ENCODE measurements around the gene FATE1. TPM values are rescaled to one million over a fixed set of nuclear protein-coding genes. Genes with fewer than 3 reads are reported as not detected.

FATE1 gene
- total and polyA plus RNA-seq, 2 of the 8 experiments (the other 6 are each of a cell fraction or from before 2014, with no cell fraction given) = 0.12 TPM; not detected in 1

DNA sequence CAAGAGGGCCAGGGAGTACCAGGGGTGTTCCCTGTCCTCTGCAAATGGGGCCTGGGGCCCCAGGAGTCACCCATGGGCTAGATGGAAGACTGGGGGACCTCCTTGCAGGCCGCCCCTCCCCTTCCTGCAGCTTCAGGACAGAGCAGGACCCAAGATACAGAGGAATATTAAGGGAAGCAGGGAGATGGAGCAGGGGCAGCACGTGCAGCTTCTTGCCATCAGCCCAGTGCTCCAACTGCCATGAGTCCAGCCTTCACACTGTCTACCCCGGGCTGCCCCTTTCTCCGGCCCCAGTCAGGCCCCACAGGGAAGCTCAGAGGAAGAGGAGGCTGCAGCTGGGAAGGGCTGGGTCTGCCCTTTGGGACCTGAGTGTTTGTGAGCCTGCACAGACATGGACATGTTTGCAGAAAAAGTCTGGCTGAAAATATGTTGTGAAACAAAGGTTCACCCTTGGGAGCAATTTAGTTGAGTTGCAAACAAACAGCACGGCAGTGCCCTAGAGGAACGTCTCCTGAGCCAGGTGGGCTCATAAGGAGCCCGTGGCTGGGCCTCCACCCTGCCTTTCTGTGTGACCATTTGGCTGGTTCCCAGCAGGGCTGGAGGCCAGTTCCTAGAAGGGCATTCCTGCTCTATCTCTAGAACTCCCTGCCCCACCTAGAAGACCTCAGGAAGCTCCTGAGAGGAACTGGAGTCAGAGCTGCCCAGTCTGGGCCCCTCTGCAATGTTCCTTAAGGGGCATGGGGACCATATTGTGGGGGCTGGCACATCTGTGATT, 8.9 kb downstream of the FATE1 start:
- WGBS, 2 experiments (ENCODE audit: extremely low coverage in 1 of 2, insufficient coverage in 1 of 2, insufficient read length in 1 of 2, insufficient replicate concordance in 2 of 2, low coverage in 1 of 2, low lambda C conversion rate in 2 of 2, missing lambda C conversion rate in 1 of 2) = 93% methylated on average over 6 of the region's 7 CpGs; no CpG with 5 or more reads in 1 of the 2 experiments
- H4K20me1 ChIP-seq (replicated peaks in 1 of 2; ENCODE audit: control insufficient read depth in 1 of 2, insufficient read depth in 2 of 2, low read length in 2 of 2) = no peaks in the 10 kb centered on the region
- H3K27ac ChIP-seq (ENCODE audit: low read depth, low read length) = no peak overlapping the region
- H3K4ac ChIP-seq (replicated peaks; ENCODE audit: insufficient read length, low read depth, low read length) = no peak overlapping the region
- H4K5ac ChIP-seq (ENCODE audit: insufficient read length, low read depth, low read length) = no peak overlapping the region
- no peak overlapping the region for H3K56ac ChIP-seq (replicated peaks; ENCODE audit: insufficient read length, low read depth, low read length)
- peaks cover 0 to 6% (median 4%) of the 10 kb centered on the region in 4 experiments; a peak in 2 of 7 replicates for H3K4me1 ChIP-seq (replicated peaks in 1 of 4; ENCODE audit: control insufficient read depth in 3 of 4, insufficient read depth in 4 of 4, low read length in 3 of 4)
- ChIA-PET POLR2A (ENCODE audit: partially characterized antibody) (no interaction called here), CTCF (ENCODE audit: partially characterized antibody) (interaction anchor here (1.1 to 2.5 kb wide), 3 partner anchors 13 to 47 kb away, joined by 3 to 9 read pairs (median 6); no protein-coding TSS in a partner anchor)
- H4K8ac ChIP-seq (ENCODE audit: extremely low read depth, insufficient read depth, low read length) = no peak overlapping the region
- H3K18ac ChIP-seq (ENCODE audit: extremely low read depth, low read length) = no peak overlapping the region
- no peak overlapping the region for H2BK120ac ChIP-seq (replicated peaks; ENCODE audit: low read depth, low read length)
- H3K4me3 ChIP-seq (ENCODE audit: extremely low read depth in 1 of 4, insufficient read depth in 2 of 4, low read depth in 3 of 4, low read length in 4 of 4) = no peak overlapping the region
- FAIRE-seq = no peak
- no peak overlapping the region for H2BK5ac ChIP-seq (ENCODE audit: low read depth, low read length)
- no peaks in the 10 kb centered on the region for H3K23me2 ChIP-seq (ENCODE audit: low read depth, low read length)
- no peak overlapping the region for H4K91ac ChIP-seq (replicated peaks; ENCODE audit: insufficient read length, low read length)
- no peak overlapping the region for H2BK15ac ChIP-seq (ENCODE audit: low read length)
- no peak overlapping the region for H3K4me2 ChIP-seq (ENCODE audit: insufficient read depth in 1 of 2, low read depth in 2 of 2, low read length in 2 of 2)
- H3K23ac ChIP-seq (ENCODE audit: insufficient read length) = no peak overlapping the region
- H2AFZ ChIP-seq (ENCODE audit: low read length) = no peak overlapping the region
- H3K9ac ChIP-seq (replicated peaks in 1 of 4; ENCODE audit: extremely low read depth in 1 of 4, low read depth in 3 of 4, low read length in 3 of 4) = no peak overlapping the region
- H3K79me1 ChIP-seq (ENCODE audit: low read depth, low read length) = no peaks in the 10 kb centered on the region
- H2AK5ac ChIP-seq (ENCODE audit: low read depth, low read length) = no peak overlapping the region
- H3K14ac ChIP-seq (ENCODE audit: insufficient read length) = no peak overlapping the region
- H3K36me3 ChIP-seq (ENCODE audit: control insufficient read depth in 2 of 4, insufficient read depth in 4 of 4, low read length in 3 of 4) = no peaks in the 10 kb centered on the region
- no peaks in the 10 kb centered on the region for H3K9me3 ChIP-seq (ENCODE audit: insufficient read depth in 2 of 2, low read depth in 1 of 2, low read length in 1 of 2)
- H2BK12ac ChIP-seq (ENCODE audit: low read depth, low read length) = no peak overlapping the region
- peaks cover 0 to 4% (median 0%) of the 10 kb centered on the region in 4 experiments; a peak in 3 of 7 replicates for H3K27me3 ChIP-seq (replicated peaks in 1 of 4; ENCODE audit: control insufficient read depth in 3 of 4, extremely low read depth in 1 of 4, insufficient read depth in 3 of 4, low read length in 3 of 4)
- no peaks in the 10 kb centered on the region for H3K79me2 ChIP-seq (ENCODE audit: control insufficient read depth in 1 of 2, insufficient read depth in 2 of 2, low read length in 2 of 2)
- no peak overlapping the region for H2BK20ac ChIP-seq (ENCODE audit: low read length)
- no peak for DNase-seq (ENCODE audit: low read depth in 1 of 2, low spot score in 2 of 2)
- no peak for TF ChIP-seq RXRA (IDR thresholded peaks at IDR 0.05; ENCODE audit: insufficient read depth, low read depth, low read length)
- TF ChIP-seq RAD21 (IDR thresholded peaks at IDR 0.05 in 1 of 2, conservative IDR thresholded peaks at IDR 0.05 in 1 of 2; ENCODE audit: low read depth in 2 of 2, low read length in 2 of 2) = no peak
- no peak for TF ChIP-seq BACH1 (IDR thresholded peaks at IDR 0.05; ENCODE audit: low read length)
- TF ChIP-seq SP2 (IDR thresholded peaks at IDR 0.05; ENCODE audit: low read length) = no peak
- TF ChIP-seq RBBP5 (IDR thresholded peaks at IDR 0.05; ENCODE audit: borderline replicate concordance, low read depth, low read length) = no peak
- TF ChIP-seq, protein P1, sequence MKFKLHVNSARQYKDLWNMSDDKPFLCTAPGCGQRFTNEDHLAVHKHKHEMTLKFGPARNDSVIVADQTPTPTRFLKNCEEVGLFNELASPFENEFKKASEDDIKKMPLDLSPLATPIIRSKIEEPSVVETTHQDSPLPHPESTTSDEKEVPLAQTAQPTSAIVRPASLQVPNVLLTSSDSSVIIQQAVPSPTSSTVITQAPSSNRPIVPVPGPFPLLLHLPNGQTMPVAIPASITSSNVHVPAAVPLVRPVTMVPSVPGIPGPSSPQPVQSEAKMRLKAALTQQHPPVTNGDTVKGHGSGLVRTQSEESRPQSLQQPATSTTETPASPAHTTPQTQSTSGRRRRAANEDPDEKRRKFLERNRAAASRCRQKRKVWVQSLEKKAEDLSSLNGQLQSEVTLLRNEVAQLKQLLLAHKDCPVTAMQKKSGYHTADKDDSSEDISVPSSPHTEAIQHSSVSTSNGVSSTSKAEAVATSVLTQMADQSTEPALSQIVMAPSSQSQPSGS (IDR thresholded peaks at IDR 0.05; ENCODE audit: low read length) = no peak
- TF ChIP-seq SUZ12 (IDR thresholded peaks at IDR 0.05; ENCODE audit: low read length) = no peak
- TF ChIP-seq JUN (IDR thresholded peaks at IDR 0.05; ENCODE audit: low read depth, low read length) = no peak
- TF ChIP-seq CEBPB (IDR thresholded peaks at IDR 0.05; ENCODE audit: low read depth, low read length) = no peak
- TF ChIP-seq POLR2AphosphoS5 (IDR thresholded peaks at IDR 0.05; ENCODE audit: low read depth, low read length) = no peak

All from H1 (cell line).